Measurements from ENCODE around the gene RTN4R.

Gene RTN4R

DNA sequence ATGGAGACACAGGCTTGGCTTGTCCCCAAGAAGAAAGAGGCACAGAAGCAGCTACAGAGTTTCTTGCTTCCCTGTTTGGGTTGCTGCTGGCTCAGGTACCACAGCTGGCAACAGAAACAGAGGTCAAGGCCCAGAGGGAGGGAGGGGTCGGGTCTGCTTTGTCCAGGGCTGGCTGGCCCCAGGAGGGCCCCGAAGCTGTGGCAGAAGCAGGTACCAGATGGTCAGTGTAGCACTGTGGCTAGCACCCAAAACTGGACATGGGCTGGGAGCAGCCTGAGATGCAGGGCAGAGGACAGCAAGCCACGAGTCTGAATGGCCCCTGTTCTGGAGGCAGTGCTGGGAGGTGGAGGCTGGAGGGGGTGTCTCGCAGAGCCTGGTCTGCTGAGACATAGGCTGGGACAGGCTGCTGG lies 65.0 kb downstream of the RTN4R start:
- ChIA-PET CTCF (interaction anchor here (0.6 kb wide), 1 partner anchor 9 kb away, joined by 3 read pairs; no protein-coding TSS in a partner anchor), POLR2A (ENCODE audit: low non-redundant PET) (no interaction called here)
- TF ChIP-seq, protein P1, sequence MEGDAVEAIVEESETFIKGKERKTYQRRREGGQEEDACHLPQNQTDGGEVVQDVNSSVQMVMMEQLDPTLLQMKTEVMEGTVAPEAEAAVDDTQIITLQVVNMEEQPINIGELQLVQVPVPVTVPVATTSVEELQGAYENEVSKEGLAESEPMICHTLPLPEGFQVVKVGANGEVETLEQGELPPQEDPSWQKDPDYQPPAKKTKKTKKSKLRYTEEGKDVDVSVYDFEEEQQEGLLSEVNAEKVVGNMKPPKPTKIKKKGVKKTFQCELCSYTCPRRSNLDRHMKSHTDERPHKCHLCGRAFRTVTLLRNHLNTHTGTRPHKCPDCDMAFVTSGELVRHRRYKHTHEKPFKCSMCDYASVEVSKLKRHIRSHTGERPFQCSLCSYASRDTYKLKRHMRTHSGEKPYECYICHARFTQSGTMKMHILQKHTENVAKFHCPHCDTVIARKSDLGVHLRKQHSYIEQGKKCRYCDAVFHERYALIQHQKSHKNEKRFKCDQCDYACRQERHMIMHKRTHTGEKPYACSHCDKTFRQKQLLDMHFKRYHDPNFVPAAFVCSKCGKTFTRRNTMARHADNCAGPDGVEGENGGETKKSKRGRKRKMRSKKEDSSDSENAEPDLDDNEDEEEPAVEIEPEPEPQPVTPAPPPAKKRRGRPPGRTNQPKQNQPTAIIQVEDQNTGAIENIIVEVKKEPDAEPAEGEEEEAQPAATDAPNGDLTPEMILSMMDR (conservative IDR thresholded peaks at IDR 0.05; ENCODE audit: low read depth) = no peak

DNA sequence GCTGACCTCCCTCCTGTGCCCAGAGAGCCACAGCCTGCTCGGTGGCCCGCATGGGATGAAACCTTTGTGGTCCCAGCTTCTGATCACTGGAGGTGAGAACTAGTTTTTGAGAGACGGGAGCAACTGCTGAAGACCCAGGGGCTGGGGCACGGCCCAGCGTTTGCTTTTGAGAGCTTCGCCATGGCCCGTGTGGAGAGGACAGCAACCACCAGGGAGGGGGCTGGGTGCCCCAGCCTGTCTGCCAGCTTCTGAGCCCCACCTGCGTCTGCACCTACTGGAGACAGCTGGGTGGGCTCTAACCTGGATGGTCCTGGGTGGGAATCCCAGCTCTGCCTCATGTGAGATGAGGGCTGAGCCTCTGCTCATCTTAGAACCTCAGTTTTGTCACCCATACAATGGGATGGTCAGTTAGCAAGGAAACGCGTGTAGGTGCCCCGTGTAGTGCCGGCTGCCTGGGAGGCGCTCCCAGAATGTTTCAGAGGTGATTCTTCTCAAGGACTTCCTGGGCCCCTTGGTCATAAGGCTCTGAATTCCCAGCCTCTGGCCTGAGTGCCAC lies 66.2 kb downstream of the RTN4R start:
- TF ChIP-seq, protein P1 (conservative IDR thresholded peaks at IDR 0.05; ENCODE audit: low read depth) = no peak
- POLR2A ChIA-PET (ENCODE audit: low non-redundant PET) = no interaction called here
- CTCF ChIA-PET = no interaction called here
- no peak for DNase-seq (ENCODE audit: low spot score)
- H3K27ac ChIP-seq = no peak overlapping the region

More for the DNA sequence above, 65.0 kb downstream of the RTN4R start:
- peak overlapping the region; percentile 79 for H3K27ac ChIP-seq
- no peak for DNase-seq (ENCODE audit: low spot score)

DNA sequence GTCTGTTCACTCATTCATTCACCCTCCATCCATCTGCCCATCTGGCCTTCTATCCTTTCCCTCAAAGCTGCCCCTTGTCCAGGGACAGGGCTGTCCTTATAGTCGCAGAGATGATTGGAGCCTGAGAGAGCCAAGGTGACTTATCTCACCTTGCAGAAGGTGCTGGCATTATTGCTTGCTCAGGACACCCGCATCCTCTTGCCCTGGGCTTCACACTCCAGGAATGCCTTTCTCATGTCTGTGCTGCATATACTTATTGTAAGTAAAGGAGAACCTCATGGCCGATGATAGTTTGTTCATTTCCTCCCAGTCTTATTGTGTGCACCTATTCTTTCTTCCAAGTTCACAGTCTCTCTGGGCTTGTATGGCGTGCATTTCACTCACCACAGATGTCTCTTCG lies 68.2 kb downstream of the RTN4R start:
- TF ChIP-seq, protein P1 (conservative IDR thresholded peaks at IDR 0.05; ENCODE audit: low read depth) = no peak
- no peak for DNase-seq (ENCODE audit: low spot score)
- CTCF ChIA-PET = no interaction called here
- POLR2A ChIA-PET (ENCODE audit: low non-redundant PET) = no interaction called here
- no peak overlapping the region for H3K27ac ChIP-seq

DNA sequence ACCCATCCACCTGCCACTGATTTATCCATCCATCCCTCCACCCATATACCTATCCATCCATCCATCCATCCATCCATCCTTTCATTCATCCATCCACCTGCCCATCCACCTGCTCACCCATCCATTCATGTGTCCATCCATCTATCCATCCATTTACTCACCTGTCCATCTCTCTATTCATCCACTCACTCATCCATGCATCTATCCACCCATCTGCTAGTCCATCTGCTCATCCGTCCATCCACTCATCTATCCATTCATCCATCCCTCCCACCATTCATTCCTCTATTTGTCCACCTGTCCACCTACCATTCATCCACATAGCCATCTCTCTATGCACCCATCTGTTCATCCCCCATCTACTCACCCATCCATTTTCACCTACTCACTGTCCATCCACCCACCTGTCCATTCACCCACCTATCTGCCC lies 68.7 kb downstream of the RTN4R start:
- POLR2A ChIA-PET (ENCODE audit: low non-redundant PET) = no interaction called here
- no peak for DNase-seq (ENCODE audit: low spot score)
- TF ChIP-seq, protein P1 (conservative IDR thresholded peaks at IDR 0.05; ENCODE audit: low read depth) = no peak
- no peak overlapping the region for H3K27ac ChIP-seq
- CTCF ChIA-PET = no interaction called here

DNA sequence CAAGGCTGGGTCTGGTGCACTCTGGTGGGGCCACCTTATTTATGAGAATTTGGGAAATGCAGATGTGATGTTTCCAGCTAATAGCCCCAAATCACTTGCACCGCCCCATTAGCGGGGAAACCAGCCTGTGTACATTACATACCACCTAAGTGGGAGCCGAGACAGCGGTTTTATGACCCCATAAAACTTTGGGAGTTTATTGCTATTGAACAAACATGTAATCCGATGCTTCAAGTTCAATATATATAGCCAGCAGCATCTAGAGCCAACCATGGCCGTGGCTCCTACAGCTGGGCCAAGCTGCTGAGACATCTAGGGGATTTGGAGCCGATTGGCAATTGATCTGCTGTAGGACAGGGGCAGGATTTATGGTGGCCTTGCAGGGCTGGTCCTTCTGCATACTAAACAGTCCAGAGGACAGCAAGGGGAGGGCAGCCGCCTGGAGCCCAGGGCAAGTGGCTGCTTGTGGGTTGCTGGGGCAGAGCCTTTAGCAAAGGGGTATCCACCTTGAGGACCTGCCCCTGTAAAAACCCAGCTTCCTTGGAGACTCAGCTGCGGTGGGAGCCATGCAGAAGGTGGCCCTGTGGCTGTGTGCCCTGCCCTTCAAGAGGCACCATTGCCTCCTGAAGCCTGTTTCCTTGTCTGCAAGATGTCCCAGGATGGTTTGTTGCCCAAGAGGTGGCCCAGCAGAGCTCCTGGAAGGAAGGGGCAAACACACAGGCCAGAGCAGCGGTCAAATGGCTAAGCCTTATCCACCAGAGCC lies 69.4 kb downstream of the RTN4R start:
- CTCF ChIA-PET = no interaction called here

DNA sequence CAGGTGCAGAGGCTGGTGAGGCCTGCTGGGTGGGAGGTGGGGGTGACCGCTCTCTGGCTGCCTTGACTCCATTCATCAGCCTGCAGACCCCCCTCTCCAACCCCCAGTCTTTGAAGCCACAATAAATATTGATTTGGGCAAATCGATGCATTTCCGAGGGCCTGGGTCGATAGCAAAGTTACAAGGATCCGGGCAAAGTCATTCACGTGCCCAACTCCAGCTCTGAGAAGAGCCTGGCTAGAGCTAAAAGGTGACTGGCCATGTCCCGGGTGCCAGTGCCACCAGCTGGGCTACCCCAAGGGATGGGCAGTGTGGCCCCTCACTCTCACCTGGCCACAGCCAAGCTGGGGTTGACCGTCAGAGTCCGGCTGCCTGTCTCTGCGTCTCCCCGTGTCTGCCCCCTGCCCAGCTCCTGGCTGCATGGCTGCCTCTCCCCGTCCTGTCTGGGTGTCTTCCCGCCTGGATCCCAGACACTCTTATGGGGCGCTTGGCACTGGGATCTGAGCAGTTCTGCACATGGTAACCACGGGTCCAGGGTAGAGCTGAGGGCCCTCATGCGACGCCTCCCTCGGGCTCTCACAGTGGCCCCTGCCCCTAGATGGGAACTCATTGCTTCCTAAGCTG lies 70.6 kb downstream of the RTN4R start:
- no peak for DNase-seq (ENCODE audit: low spot score)
- TF ChIP-seq, protein P1 (conservative IDR thresholded peaks at IDR 0.05; ENCODE audit: low read depth) = no peak
- ChIA-PET POLR2A (ENCODE audit: low non-redundant PET) (no interaction called here), CTCF (no interaction called here)
- H3K27ac ChIP-seq = no peak overlapping the region

More for the DNA sequence above, 69.4 kb downstream of the RTN4R start:
- no peak for DNase-seq (ENCODE audit: low spot score)
- no peak overlapping the region for H3K27ac ChIP-seq
- TF ChIP-seq, protein P1 (conservative IDR thresholded peaks at IDR 0.05; ENCODE audit: low read depth) = no peak
- POLR2A ChIA-PET (ENCODE audit: low non-redundant PET) = no interaction called here
